Left lobe of liver (tissue), 2 donors: ENCODE data around the gene CEMIP. TPM values are rescaled to one million over a fixed set of nuclear protein-coding genes. Genes with fewer than 3 reads are reported as not detected.

Source experiments
- ATAC-seq: fragments of 200-7000 bp; cut with Tn5 transposase; one replicate; pipeline ENCODE4 v1.9.1; 2020; ENCODE audit warnings: mild to moderate bottlenecking, moderate library complexity
- DNase-seq: peaks from one replicate; pipeline ENCODE4 v3.0.0-alpha.2; 2020; ENCODE audit warnings: low spot score
- total RNA-seq: library from RNA; stranded (reverse); gene quantifications from one replicate; pipeline ENCODE4 v1.2.1, GENCODE V29; 2021
- donor health status: DM: no; HTN: no; CAD: no; lungs with moderate emphysema.
- donor health status: DM: no; HTN: yes; CAD: no.

CEMIP gene
- total RNA-seq, 1 donor from 2014 or later = 0.50 TPM

GRCh38 chr15:80920271-80920699, 141.1 kb downstream of the CEMIP start:
- no peak for DNase-seq
- ATAC-seq = no peak

GRCh38 chr15:80921736-80922410, 142.7 kb downstream of the CEMIP start:
- no peak for ATAC-seq
- DNase-seq = no peak

GRCh38 chr15:80923668-80924067, 144.5 kb downstream of the CEMIP start:
- ATAC-seq = no peak

GRCh38 chr15:80924278-80924677, 145.1 kb downstream of the CEMIP start:
- DNase-seq (no peak), ATAC-seq (no peak)

More at GRCh38 chr15:80923668-80924067, 144.5 kb downstream of the CEMIP start:
- no peak for DNase-seq

GRCh38 chr15:80925597-80926059, 146.5 kb downstream of the CEMIP start:
- ATAC-seq (no peak), DNase-seq (no peak)

GRCh38 chr15:80926126-80926525, 147.0 kb downstream of the CEMIP start:
- ATAC-seq = no peak
- DNase-seq = no peak

GRCh38 chr15:80929225-80929624, 150.1 kb downstream of the CEMIP start:
- DNase-seq (no peak), ATAC-seq (no peak)

GRCh38 chr15:80929689-80930088, 150.5 kb downstream of the CEMIP start:
- DNase-seq = no peak

GRCh38 chr15:80931191-80931590, 152.0 kb downstream of the CEMIP start:
- DNase-seq (no peak), ATAC-seq (no peak)

More at GRCh38 chr15:80929689-80930088, 150.5 kb downstream of the CEMIP start:
- ATAC-seq = no peak

- DNase-seq (no peak), ATAC-seq (no peak)
These were observed 152.7 kb downstream of the CEMIP start for GRCh38 chr15:80931721-80932512.

GRCh38 chr15:80932513-80932815, 153.3 kb downstream of the CEMIP start:
- DNase-seq (no peak), ATAC-seq (no peak)

GRCh38 chr15:80932989-80933388, 153.8 kb downstream of the CEMIP start:
- DNase-seq (no peak), ATAC-seq (no peak)

GRCh38 chr15:80934761-80935221, 155.6 kb downstream of the CEMIP start:
- DNase-seq (no peak), ATAC-seq (no peak)

GRCh38 chr15:80936288-80937078, 157.3 kb downstream of the CEMIP start:
- ATAC-seq = no peak
- DNase-seq = no peak

GRCh38 chr15:80937718-80938117, 158.5 kb downstream of the CEMIP start:
- DNase-seq = no peak
- ATAC-seq = no peak

- DNase-seq (no peak), ATAC-seq (no peak)
These were observed 160.0 kb downstream of the CEMIP start for GRCh38 chr15:80939216-80939615.

- ATAC-seq (no peak), DNase-seq (no peak)
These were observed 161.2 kb downstream of the CEMIP start for GRCh38 chr15:80940331-80940730.

GRCh38 chr15:80940851-80941250, 161.7 kb downstream of the CEMIP start:
- no peak for DNase-seq
- no peak for ATAC-seq

GRCh38 chr15:80942266-80942665, 163.1 kb downstream of the CEMIP start:
- DNase-seq = peak; percentile 12
- no peak for ATAC-seq

GRCh38 chr15:80942746-80943565, 163.8 kb downstream of the CEMIP start:
- DNase-seq (peak; percentile 33), ATAC-seq (no peak)
